Amniotic epithelial cell (primary cell): ENCODE data around the gene CCNT1.

ENCODE experiments used
- DNase-seq: peaks from one replicate; pipeline ENCODE4 v3.0.0-alpha.2; 2010; ENCODE audit warnings: low read depth

Gene CCNT1

DNA sequence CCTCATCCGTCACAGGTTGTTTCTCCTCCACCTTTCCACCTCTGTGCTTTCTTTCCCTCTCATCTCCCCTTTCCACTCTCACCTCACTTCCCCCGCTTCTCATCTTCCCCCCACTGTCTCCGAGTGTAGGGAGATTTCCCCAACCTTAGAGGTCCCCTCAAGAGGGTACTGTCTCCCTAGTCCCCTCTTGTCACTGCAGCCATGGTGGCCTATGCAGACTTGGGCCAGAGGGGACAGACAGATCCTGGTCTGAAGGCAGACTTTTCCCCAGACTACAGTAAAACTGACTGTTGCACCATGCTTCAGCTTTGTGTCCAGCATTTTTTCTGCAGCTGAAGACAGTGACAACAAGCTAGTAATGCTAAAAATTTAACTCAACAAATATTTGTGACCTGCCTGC is 75.7 kb downstream of the CCNT1 start:
- DNase-seq, result no peak

DNA sequence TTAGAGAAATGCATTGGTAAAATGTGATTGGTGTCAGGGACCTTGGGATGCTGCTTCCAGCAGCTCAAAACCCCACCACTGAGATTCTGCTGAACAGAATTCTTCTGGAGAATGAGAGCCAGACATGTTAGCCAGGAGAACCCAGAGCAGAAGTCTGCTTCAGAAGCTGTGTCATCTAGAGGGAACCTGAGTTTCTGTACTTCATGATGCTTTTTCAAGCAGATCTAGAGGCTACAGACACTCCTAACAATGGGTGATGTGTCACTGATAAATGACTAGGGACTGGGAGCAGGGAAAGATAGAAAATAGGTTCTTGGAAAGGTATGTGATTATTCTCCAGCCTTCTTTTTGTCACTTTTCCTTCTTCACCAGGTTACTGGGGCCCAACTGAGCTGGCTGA is 76.1 kb downstream of the CCNT1 start:
- DNase-seq, result no peak
